ENCODE data around the gene ZW10. TPM values are rescaled to one million over a fixed set of nuclear protein-coding genes. Genes with fewer than 3 reads are reported as not detected.

The ZW10 gene
- total and polyA plus RNA-seq, 2 experiments from 2014 or later: 12.3 to 30.5 TPM

DNA sequence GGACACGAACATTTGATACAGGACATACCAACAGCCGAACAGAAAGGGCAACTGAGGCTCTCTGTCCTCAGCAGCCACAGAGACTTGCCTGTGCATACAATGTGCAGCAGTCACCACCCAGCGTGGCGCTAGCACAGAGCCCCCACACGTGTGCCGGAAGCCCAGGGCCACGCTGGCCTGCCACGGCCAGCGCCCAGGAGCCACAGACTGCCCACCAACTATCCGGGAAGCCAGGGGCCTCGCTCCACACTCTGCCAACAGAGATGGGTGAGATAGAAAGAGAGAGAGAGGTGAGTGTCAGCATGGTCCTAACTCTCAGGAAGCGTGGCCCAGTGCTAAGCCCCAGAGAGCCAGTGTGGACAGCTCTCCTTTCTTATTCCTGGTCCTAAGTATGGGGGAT lies 79.1 kb downstream of the ZW10 start:
- no peaks in the 10 kb centered on the region for H3K9me2 ChIP-seq (ENCODE audit: insufficient read depth)
- H3K27ac ChIP-seq (ENCODE audit: low read depth): no peak overlapping the region
- H3K27me3 ChIP-seq (ENCODE audit: insufficient read depth): no peaks in the 10 kb centered on the region
- H3K4me3 ChIP-seq: no peak overlapping the region
- Mint-ChIP-seq H3K36me3 (ENCODE audit: low read depth) (no peaks in the 10 kb centered on the region), H3K4me3 (no peak overlapping the region), H3K9me3 (no peaks in the 10 kb centered on the region), H3K4me1 (peaks cover 4% of the 10 kb centered on the region; the same call in 2 of the 3 replicates), H3K27me3 (ENCODE audit: insufficient read depth, low read depth, poor library complexity) (peaks cover 9% of the 10 kb centered on the region), H3K27ac (no peak overlapping the region)
- H3F3A ChIP-seq (replicated peaks; ENCODE audit: low read depth): no peaks in the 10 kb centered on the region
- ATAC-seq (no peak), DNase-seq (ENCODE audit: low spot score) (no peak)
- no peak overlapping the region for H2AFZ ChIP-seq
- H3K4me2 ChIP-seq: no peak overlapping the region
- H3K4me1 ChIP-seq (ENCODE audit: insufficient read depth): no peaks in the 10 kb centered on the region
- H3K36me3 ChIP-seq (ENCODE audit: insufficient read depth): no peaks in the 10 kb centered on the region
- no peak for TF ChIP-seq NANOG (IDR thresholded peaks at IDR 0.05; ENCODE audit: borderline replicate concordance)
- no peak for TF ChIP-seq EZH2 (IDR thresholded peaks at IDR 0.05; ENCODE audit: low read depth, unreplicated experiment)
- TF ChIP-seq, protein P1, sequence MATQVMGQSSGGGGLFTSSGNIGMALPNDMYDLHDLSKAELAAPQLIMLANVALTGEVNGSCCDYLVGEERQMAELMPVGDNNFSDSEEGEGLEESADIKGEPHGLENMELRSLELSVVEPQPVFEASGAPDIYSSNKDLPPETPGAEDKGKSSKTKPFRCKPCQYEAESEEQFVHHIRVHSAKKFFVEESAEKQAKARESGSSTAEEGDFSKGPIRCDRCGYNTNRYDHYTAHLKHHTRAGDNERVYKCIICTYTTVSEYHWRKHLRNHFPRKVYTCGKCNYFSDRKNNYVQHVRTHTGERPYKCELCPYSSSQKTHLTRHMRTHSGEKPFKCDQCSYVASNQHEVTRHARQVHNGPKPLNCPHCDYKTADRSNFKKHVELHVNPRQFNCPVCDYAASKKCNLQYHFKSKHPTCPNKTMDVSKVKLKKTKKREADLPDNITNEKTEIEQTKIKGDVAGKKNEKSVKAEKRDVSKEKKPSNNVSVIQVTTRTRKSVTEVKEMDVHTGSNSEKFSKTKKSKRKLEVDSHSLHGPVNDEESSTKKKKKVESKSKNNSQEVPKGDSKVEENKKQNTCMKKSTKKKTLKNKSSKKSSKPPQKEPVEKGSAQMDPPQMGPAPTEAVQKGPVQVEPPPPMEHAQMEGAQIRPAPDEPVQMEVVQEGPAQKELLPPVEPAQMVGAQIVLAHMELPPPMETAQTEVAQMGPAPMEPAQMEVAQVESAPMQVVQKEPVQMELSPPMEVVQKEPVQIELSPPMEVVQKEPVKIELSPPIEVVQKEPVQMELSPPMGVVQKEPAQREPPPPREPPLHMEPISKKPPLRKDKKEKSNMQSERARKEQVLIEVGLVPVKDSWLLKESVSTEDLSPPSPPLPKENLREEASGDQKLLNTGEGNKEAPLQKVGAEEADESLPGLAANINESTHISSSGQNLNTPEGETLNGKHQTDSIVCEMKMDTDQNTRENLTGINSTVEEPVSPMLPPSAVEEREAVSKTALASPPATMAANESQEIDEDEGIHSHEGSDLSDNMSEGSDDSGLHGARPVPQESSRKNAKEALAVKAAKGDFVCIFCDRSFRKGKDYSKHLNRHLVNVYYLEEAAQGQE (IDR thresholded peaks at IDR 0.05; ENCODE audit: unreplicated experiment): no peak
- TF ChIP-seq, protein P2, sequence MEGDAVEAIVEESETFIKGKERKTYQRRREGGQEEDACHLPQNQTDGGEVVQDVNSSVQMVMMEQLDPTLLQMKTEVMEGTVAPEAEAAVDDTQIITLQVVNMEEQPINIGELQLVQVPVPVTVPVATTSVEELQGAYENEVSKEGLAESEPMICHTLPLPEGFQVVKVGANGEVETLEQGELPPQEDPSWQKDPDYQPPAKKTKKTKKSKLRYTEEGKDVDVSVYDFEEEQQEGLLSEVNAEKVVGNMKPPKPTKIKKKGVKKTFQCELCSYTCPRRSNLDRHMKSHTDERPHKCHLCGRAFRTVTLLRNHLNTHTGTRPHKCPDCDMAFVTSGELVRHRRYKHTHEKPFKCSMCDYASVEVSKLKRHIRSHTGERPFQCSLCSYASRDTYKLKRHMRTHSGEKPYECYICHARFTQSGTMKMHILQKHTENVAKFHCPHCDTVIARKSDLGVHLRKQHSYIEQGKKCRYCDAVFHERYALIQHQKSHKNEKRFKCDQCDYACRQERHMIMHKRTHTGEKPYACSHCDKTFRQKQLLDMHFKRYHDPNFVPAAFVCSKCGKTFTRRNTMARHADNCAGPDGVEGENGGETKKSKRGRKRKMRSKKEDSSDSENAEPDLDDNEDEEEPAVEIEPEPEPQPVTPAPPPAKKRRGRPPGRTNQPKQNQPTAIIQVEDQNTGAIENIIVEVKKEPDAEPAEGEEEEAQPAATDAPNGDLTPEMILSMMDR (conservative IDR thresholded peaks at IDR 0.05; ENCODE audit: low read depth in 2 of 2): no peak
- TF ChIP-seq STAT1 (IDR thresholded peaks at IDR 0.05; ENCODE audit: unreplicated experiment): no peak
- no peak for TF ChIP-seq EZH2phosphoT487 (IDR thresholded peaks at IDR 0.05; ENCODE audit: unreplicated experiment)
- TF ChIP-seq, protein P3, sequence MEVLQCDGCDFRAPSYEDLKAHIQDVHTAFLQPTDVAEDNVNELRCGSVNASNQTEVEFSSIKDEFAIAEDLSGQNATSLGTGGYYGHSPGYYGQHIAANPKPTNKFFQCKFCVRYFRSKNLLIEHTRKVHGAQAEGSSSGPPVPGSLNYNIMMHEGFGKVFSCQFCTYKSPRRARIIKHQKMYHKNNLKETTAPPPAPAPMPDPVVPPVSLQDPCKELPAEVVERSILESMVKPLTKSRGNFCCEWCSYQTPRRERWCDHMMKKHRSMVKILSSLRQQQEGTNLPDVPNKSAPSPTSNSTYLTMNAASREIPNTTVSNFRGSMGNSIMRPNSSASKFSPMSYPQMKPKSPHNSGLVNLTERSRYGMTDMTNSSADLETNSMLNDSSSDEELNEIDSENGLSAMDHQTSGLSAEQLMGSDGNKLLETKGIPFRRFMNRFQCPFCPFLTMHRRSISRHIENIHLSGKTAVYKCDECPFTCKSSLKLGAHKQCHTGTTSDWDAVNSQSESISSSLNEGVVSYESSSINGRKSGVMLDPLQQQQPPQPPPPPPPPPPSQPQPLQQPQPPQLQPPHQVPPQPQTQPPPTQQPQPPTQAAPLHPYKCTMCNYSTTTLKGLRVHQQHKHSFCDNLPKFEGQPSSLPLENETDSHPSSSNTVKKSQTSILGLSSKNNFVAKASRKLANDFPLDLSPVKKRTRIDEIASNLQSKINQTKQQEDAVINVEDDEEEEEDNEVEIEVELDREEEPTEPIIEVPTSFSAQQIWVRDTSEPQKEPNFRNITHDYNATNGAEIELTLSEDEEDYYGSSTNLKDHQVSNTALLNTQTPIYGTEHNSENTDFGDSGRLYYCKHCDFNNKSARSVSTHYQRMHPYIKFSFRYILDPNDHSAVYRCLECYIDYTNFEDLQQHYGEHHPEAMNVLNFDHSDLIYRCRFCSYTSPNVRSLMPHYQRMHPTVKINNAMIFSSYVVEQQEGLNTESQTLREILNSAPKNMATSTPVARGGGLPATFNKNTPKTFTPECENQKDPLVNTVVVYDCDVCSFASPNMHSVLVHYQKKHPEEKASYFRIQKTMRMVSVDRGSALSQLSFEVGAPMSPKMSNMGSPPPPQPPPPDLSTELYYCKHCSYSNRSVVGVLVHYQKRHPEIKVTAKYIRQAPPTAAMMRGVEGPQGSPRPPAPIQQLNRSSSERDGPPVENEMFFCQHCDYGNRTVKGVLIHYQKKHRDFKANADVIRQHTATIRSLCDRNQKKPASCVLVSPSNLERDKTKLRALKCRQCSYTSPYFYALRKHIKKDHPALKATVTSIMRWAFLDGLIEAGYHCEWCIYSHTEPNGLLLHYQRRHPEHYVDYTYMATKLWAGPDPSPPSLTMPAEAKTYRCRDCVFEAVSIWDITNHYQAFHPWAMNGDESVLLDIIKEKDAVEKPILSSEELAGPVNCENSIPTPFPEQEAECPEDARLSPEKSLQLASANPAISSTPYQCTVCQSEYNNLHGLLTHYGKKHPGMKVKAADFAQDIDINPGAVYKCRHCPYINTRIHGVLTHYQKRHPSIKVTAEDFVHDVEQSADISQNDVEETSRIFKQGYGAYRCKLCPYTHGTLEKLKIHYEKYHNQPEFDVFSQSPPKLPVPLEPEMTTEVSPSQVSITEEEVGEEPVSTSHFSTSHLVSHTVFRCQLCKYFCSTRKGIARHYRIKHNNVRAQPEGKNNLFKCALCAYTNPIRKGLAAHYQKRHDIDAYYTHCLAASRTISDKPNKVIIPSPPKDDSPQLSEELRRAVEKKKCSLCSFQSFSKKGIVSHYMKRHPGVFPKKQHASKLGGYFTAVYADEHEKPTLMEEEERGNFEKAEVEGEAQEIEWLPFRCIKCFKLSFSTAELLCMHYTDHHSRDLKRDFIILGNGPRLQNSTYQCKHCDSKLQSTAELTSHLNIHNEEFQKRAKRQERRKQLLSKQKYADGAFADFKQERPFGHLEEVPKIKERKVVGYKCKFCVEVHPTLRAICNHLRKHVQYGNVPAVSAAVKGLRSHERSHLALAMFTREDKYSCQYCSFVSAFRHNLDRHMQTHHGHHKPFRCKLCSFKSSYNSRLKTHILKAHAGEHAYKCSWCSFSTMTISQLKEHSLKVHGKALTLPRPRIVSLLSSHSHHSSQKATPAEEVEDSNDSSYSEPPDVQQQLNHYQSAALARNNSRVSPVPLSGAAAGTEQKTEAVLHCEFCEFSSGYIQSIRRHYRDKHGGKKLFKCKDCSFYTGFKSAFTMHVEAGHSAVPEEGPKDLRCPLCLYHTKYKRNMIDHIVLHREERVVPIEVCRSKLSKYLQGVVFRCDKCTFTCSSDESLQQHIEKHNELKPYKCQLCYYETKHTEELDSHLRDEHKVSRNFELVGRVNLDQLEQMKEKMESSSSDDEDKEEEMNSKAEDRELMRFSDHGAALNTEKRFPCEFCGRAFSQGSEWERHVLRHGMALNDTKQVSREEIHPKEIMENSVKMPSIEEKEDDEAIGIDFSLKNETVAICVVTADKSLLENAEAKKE (CRISPR knock-in tag; IDR thresholded peaks at IDR 0.05): no peak
- no peak for TF ChIP-seq JUNB (IDR thresholded peaks at IDR 0.05; ENCODE audit: unreplicated experiment)
- H4K20me1 ChIP-seq (replicated peaks; ENCODE audit: insufficient read depth): no peaks in the 10 kb centered on the region
- H3K79me2 ChIP-seq (replicated peaks; ENCODE audit: insufficient read depth): no peaks in the 10 kb centered on the region
